Left renal pelvis (tissue), 4 donors: Measurements from ENCODE around the gene FAM117A. TPM values are rescaled to one million over a fixed set of nuclear protein-coding genes. Genes with fewer than 3 reads are reported as not detected.
"Not testable (repeated sequence)": the region's sequence is repeated elsewhere in the genome, so short reads cannot be mapped to it uniquely, and the experiment has no call there.

Source experiments
- DNase-seq, 4 donors: peaks; one replicate each; pipeline ENCODE4 v3.0.0-alpha.2; 2013; ENCODE audit warnings: low read depth in 4 of 4, low spot score in 3 of 4
- polyA plus RNA-seq, 4 donors: library from polyadenylated mRNA; unstranded; fragments of 120-200 nt; gene quantifications; one replicate each; pipeline ENCODE4 v1.2.1, GENCODE V29; 2013; ENCODE audit not compliant: insufficient read length in 4 of 4

The FAM117A gene
- polyA plus RNA-seq, 4 donors: 15.2 to 20.7 (median 17.2) TPM

- no peak for DNase-seq
These were observed 82.6 kb downstream of the FAM117A start for GRCh38 chr17:49681106-49681979.

GRCh38 chr17:49680314-49680713, 83.6 kb downstream of the FAM117A start:
- DNase-seq: no peak

GRCh38 chr17:49677933-49678847, 85.7 kb downstream of the FAM117A start, which contains the start of gene SPOP:
Gene SPOP, minus strand, starts transcription at chr17:49678097. Its CDS starts 55,287 bp downstream, at chr17:49622810.
- DNase-seq: peak; percentile 97 to 99 (median 98)

- DNase-seq: peak; percentile 86 to 92 (median 86)
These were observed 86.6 kb downstream of the FAM117A start for GRCh38 chr17:49677134-49677932.

GRCh38 chr17:49676276-49676868, 87.6 kb downstream of the FAM117A start:
- no peak for DNase-seq

GRCh38 chr17:49674507-49674906, 89.4 kb downstream of the FAM117A start:
- no peak for DNase-seq

GRCh38 chr17:49673679-49674078, 90.3 kb downstream of the FAM117A start:
- not testable (repeated sequence) for DNase-seq

GRCh38 chr17:49670641-49671040, 93.3 kb downstream of the FAM117A start:
- DNase-seq: no peak

GRCh38 chr17:49670002-49670401, 93.9 kb downstream of the FAM117A start:
- no peak for DNase-seq

GRCh38 chr17:49667854-49668253, 96.1 kb downstream of the FAM117A start:
- no peak for DNase-seq

- no peak for DNase-seq
These were observed 99.2 kb downstream of the FAM117A start for GRCh38 chr17:49664706-49665211.

Other genes with a start within 250 kb of the FAM117A start
- gene NXPH3, start 188.3 kb downstream of the FAM117A start, polyA plus RNA-seq: 1 to 10 TPM in 3 of 4 donors, under 1 TPM in 1; 0.92 to 1.1 (median 1.0) TPM
- gene SPOP, start 86.0 kb downstream of the FAM117A start, polyA plus RNA-seq: 10 to 100 TPM; 66.1 to 69.3 (median 66.5) TPM
- gene SLC35B1, start 56.2 kb downstream of the FAM117A start, polyA plus RNA-seq: 10 to 100 TPM; 62.5 to 83.9 (median 79.9) TPM
- 10 to 100 TPM; 39.3 to 57.1 (median 52.6) TPM for gene KAT7, start 24.6 kb upstream of the FAM117A start, polyA plus RNA-seq
- 1 to 10 TPM in 1 of 4 donors, under 1 TPM in 1, not detected in 2; 0.93 to 1.1 TPM for gene TAC4, start 83.9 kb upstream of the FAM117A start, polyA plus RNA-seq
- under 1 TPM in 3 of 4 donors, not detected in 1; 0.60 to 0.98 (median 0.66) TPM for gene DLX4, start 205.1 kb upstream of the FAM117A start, polyA plus RNA-seq
- gene DLX3, start 231.1 kb upstream of the FAM117A start, polyA plus RNA-seq: 1 to 10 TPM in 3 of 4 donors, under 1 TPM in 1; 0.99 to 1.7 (median 1.3) TPM